ENCODE measurements around the gene CACNA2D1.
A peak's percentile ranks its signal among the peaks of the same experiment; 100 is the strongest.

Gene CACNA2D1

GRCh38 chr7:81937091-81937490, 506.5 kb downstream of the CACNA2D1 start:
- no peaks in the 10 kb centered on the region for H3K36me3 ChIP-seq (ENCODE audit: control insufficient read depth, insufficient read depth, low read length)
- H3K27me3 ChIP-seq (ENCODE audit: control insufficient read depth, insufficient read depth, low read length) = no peaks in the 10 kb centered on the region
- no peaks in the 10 kb centered on the region for H3K9me3 ChIP-seq (ENCODE audit: control insufficient read depth, insufficient read depth, low read length)
- H3K27ac ChIP-seq (ENCODE audit: low read depth, low read length) = peak overlapping the region; percentile 14
- no peak overlapping the region for H3K4me3 ChIP-seq (ENCODE audit: low read depth, low read length)
- H3K9ac ChIP-seq (ENCODE audit: low read depth, low read length) = no peak overlapping the region
- H3K4me1 ChIP-seq (ENCODE audit: control insufficient read depth, insufficient read depth, low read length) = peaks cover 6% of the 10 kb centered on the region; the same call in 1 of the 2 replicates

GRCh38 chr7:81934596-81935301, 508.8 kb downstream of the CACNA2D1 start:
- H3K27ac ChIP-seq (ENCODE audit: low read depth, low read length) = no peak overlapping the region
- no peak overlapping the region for H3K9ac ChIP-seq (ENCODE audit: low read depth, low read length)
- H3K4me3 ChIP-seq (ENCODE audit: low read depth, low read length) = no peak overlapping the region
- H3K4me1 ChIP-seq (ENCODE audit: control insufficient read depth, insufficient read depth, low read length) = peaks cover 6% of the 10 kb centered on the region; the same call in 1 of the 2 replicates
- H3K9me3 ChIP-seq (ENCODE audit: control insufficient read depth, insufficient read depth, low read length) = no peaks in the 10 kb centered on the region
- H3K27me3 ChIP-seq (ENCODE audit: control insufficient read depth, insufficient read depth, low read length) = no peaks in the 10 kb centered on the region
- no peaks in the 10 kb centered on the region for H3K36me3 ChIP-seq (ENCODE audit: control insufficient read depth, insufficient read depth, low read length)

GRCh38 chr7:81932936-81933335, 510.6 kb downstream of the CACNA2D1 start:
- H3K9ac ChIP-seq (ENCODE audit: low read depth, low read length) = no peak overlapping the region
- no peak overlapping the region for H3K4me3 ChIP-seq (ENCODE audit: low read depth, low read length)
- H3K36me3 ChIP-seq (ENCODE audit: control insufficient read depth, insufficient read depth, low read length) = no peaks in the 10 kb centered on the region
- no peaks in the 10 kb centered on the region for H3K9me3 ChIP-seq (ENCODE audit: control insufficient read depth, insufficient read depth, low read length)
- peaks cover 6% of the 10 kb centered on the region; the same call in 1 of the 2 replicates for H3K4me1 ChIP-seq (ENCODE audit: control insufficient read depth, insufficient read depth, low read length)
- H3K27me3 ChIP-seq (ENCODE audit: control insufficient read depth, insufficient read depth, low read length) = no peaks in the 10 kb centered on the region
- H3K27ac ChIP-seq (ENCODE audit: low read depth, low read length) = no peak overlapping the region

- no peak overlapping the region for H3K4me3 ChIP-seq (ENCODE audit: low read depth, low read length)
- no peak overlapping the region for H3K9ac ChIP-seq (ENCODE audit: low read depth, low read length)
- H3K9me3 ChIP-seq (ENCODE audit: control insufficient read depth, insufficient read depth, low read length) = no peaks in the 10 kb centered on the region
- H3K36me3 ChIP-seq (ENCODE audit: control insufficient read depth, insufficient read depth, low read length) = no peaks in the 10 kb centered on the region
- H3K27me3 ChIP-seq (ENCODE audit: control insufficient read depth, insufficient read depth, low read length) = no peaks in the 10 kb centered on the region
- peaks cover 5% of the 10 kb centered on the region; the same call in 1 of the 2 replicates for H3K4me1 ChIP-seq (ENCODE audit: control insufficient read depth, insufficient read depth, low read length)
- H3K27ac ChIP-seq (ENCODE audit: low read depth, low read length) = no peak overlapping the region
These were observed 514.2 kb downstream of the CACNA2D1 start for GRCh38 chr7:81929386-81929785.

GRCh38 chr7:81926154-81926553, 517.4 kb downstream of the CACNA2D1 start:
- Histone ChIP-seq H3K27ac (ENCODE audit: low read depth, low read length) (no peak overlapping the region), H3K9me3 (ENCODE audit: control insufficient read depth, insufficient read depth, low read length) (no peaks in the 10 kb centered on the region), H3K4me1 (ENCODE audit: control insufficient read depth, insufficient read depth, low read length) (peaks cover 20% of the 10 kb centered on the region), H3K27me3 (ENCODE audit: control insufficient read depth, insufficient read depth, low read length) (no peaks in the 10 kb centered on the region), H3K4me3 (ENCODE audit: low read depth, low read length) (no peak overlapping the region), H3K9ac (ENCODE audit: low read depth, low read length) (no peak overlapping the region), H3K36me3 (ENCODE audit: control insufficient read depth, insufficient read depth, low read length) (no peaks in the 10 kb centered on the region)

GRCh38 chr7:81925530-81925929, 518.0 kb downstream of the CACNA2D1 start:
- H3K4me1 ChIP-seq (ENCODE audit: control insufficient read depth, insufficient read depth, low read length) = peaks cover 20% of the 10 kb centered on the region
- H3K9ac ChIP-seq (ENCODE audit: low read depth, low read length) = no peak overlapping the region
- H3K9me3 ChIP-seq (ENCODE audit: control insufficient read depth, insufficient read depth, low read length) = no peaks in the 10 kb centered on the region
- H3K27me3 ChIP-seq (ENCODE audit: control insufficient read depth, insufficient read depth, low read length) = no peaks in the 10 kb centered on the region
- no peak overlapping the region for H3K27ac ChIP-seq (ENCODE audit: low read depth, low read length)
- no peaks in the 10 kb centered on the region for H3K36me3 ChIP-seq (ENCODE audit: control insufficient read depth, insufficient read depth, low read length)
- no peak overlapping the region for H3K4me3 ChIP-seq (ENCODE audit: low read depth, low read length)

GRCh38 chr7:81924494-81924893, 519.1 kb downstream of the CACNA2D1 start:
- H3K9me3 ChIP-seq (ENCODE audit: control insufficient read depth, insufficient read depth, low read length) = no peaks in the 10 kb centered on the region
- H3K27me3 ChIP-seq (ENCODE audit: control insufficient read depth, insufficient read depth, low read length) = no peaks in the 10 kb centered on the region

GRCh38 chr7:81919494-81919893, 524.1 kb downstream of the CACNA2D1 start:
- no peak overlapping the region for H3K27ac ChIP-seq (ENCODE audit: low read depth, low read length)
- H3K9me3 ChIP-seq (ENCODE audit: control insufficient read depth, insufficient read depth, low read length) = no peaks in the 10 kb centered on the region
- H3K36me3 ChIP-seq (ENCODE audit: control insufficient read depth, insufficient read depth, low read length) = no peaks in the 10 kb centered on the region
- H3K27me3 ChIP-seq (ENCODE audit: control insufficient read depth, insufficient read depth, low read length) = no peaks in the 10 kb centered on the region
- no peak overlapping the region for H3K4me3 ChIP-seq (ENCODE audit: low read depth, low read length)
- no peak overlapping the region for H3K9ac ChIP-seq (ENCODE audit: low read depth, low read length)
- H3K4me1 ChIP-seq (ENCODE audit: control insufficient read depth, insufficient read depth, low read length) = peaks cover 16% of the 10 kb centered on the region

More at GRCh38 chr7:81924494-81924893, 519.1 kb downstream of the CACNA2D1 start:
- Histone ChIP-seq H3K36me3 (ENCODE audit: control insufficient read depth, insufficient read depth, low read length) (no peaks in the 10 kb centered on the region), H3K4me3 (ENCODE audit: low read depth, low read length) (no peak overlapping the region), H3K4me1 (ENCODE audit: control insufficient read depth, insufficient read depth, low read length) (peaks cover 20% of the 10 kb centered on the region), H3K9ac (ENCODE audit: low read depth, low read length) (no peak overlapping the region), H3K27ac (ENCODE audit: low read depth, low read length) (no peak overlapping the region)

GRCh38 chr7:81908220-81908619, 535.4 kb downstream of the CACNA2D1 start:
- Histone ChIP-seq H3K9ac (ENCODE audit: low read depth, low read length) (no peak overlapping the region), H3K9me3 (ENCODE audit: control insufficient read depth, insufficient read depth, low read length) (no peaks in the 10 kb centered on the region), H3K4me1 (ENCODE audit: control insufficient read depth, insufficient read depth, low read length) (no peaks in the 10 kb centered on the region), H3K4me3 (ENCODE audit: low read depth, low read length) (no peak overlapping the region), H3K36me3 (ENCODE audit: control insufficient read depth, insufficient read depth, low read length) (no peaks in the 10 kb centered on the region), H3K27ac (ENCODE audit: low read depth, low read length) (no peak overlapping the region), H3K27me3 (ENCODE audit: control insufficient read depth, insufficient read depth, low read length) (no peaks in the 10 kb centered on the region)

- H3K36me3 ChIP-seq (ENCODE audit: control insufficient read depth, insufficient read depth, low read length) = no peaks in the 10 kb centered on the region
- H3K27ac ChIP-seq (ENCODE audit: low read depth, low read length) = no peak overlapping the region
- no peaks in the 10 kb centered on the region for H3K4me1 ChIP-seq (ENCODE audit: control insufficient read depth, insufficient read depth, low read length)
These were observed 540.5 kb downstream of the CACNA2D1 start for GRCh38 chr7:81903115-81903514.

GRCh38 chr7:81902536-81902935, 541.0 kb downstream of the CACNA2D1 start:
- Histone ChIP-seq H3K9me3 (ENCODE audit: control insufficient read depth, insufficient read depth, low read length) (peaks cover 2% of the 10 kb centered on the region; the same call in 1 of the 2 replicates), H3K27ac (ENCODE audit: low read depth, low read length) (no peak overlapping the region), H3K4me3 (ENCODE audit: low read depth, low read length) (no peak overlapping the region), H3K9ac (ENCODE audit: low read depth, low read length) (no peak overlapping the region), H3K4me1 (ENCODE audit: control insufficient read depth, insufficient read depth, low read length) (no peaks in the 10 kb centered on the region), H3K27me3 (ENCODE audit: control insufficient read depth, insufficient read depth, low read length) (no peaks in the 10 kb centered on the region), H3K36me3 (ENCODE audit: control insufficient read depth, insufficient read depth, low read length) (no peaks in the 10 kb centered on the region)

More at GRCh38 chr7:81903115-81903514, 540.5 kb downstream of the CACNA2D1 start:
- Histone ChIP-seq H3K9ac (ENCODE audit: low read depth, low read length) (no peak overlapping the region), H3K27me3 (ENCODE audit: control insufficient read depth, insufficient read depth, low read length) (no peaks in the 10 kb centered on the region), H3K9me3 (ENCODE audit: control insufficient read depth, insufficient read depth, low read length) (peaks cover 2% of the 10 kb centered on the region; the same call in 1 of the 2 replicates), H3K4me3 (ENCODE audit: low read depth, low read length) (no peak overlapping the region)

Measured in HUES48 (cell line).